Ishikawa (cell line): Measurements from ENCODE around the gene KAT14.

Source experiments
- CEBPB ChIP-seq: IDR thresholded peaks from 2 replicates; pipeline ENCODE4 v1.6.1; 2012
- CREB1 ChIP-seq: IDR thresholded peaks from 2 replicates; pipeline ENCODE4 v1.6.1; 2012; ENCODE audit warnings: low read depth
- EGR1 ChIP-seq: IDR thresholded peaks from 2 replicates; pipeline ENCODE4 v1.6.1; 2012
- EP300 ChIP-seq: IDR thresholded peaks from 2 replicates; pipeline ENCODE4 v1.6.1; 2012; ENCODE audit warnings: borderline replicate concordance
- FOXM1 ChIP-seq: IDR thresholded peaks from 2 replicates; pipeline ENCODE4 v1.6.1; 2012; ENCODE audit warnings: low read depth, borderline replicate concordance
- MAX ChIP-seq: IDR thresholded peaks from 2 replicates; pipeline ENCODE4 v1.6.1; 2012
- NFIC ChIP-seq: IDR thresholded peaks from 2 replicates; pipeline ENCODE4 v1.6.1; 2012
- RAD21 ChIP-seq: IDR thresholded peaks from 2 replicates; pipeline ENCODE4 v1.6.1; 2012; ENCODE audit warnings: low read depth
- REST ChIP-seq: IDR thresholded peaks from 2 replicates; pipeline ENCODE4 v1.6.1; 2012; ENCODE audit warnings: low read depth, mild to moderate bottlenecking
- TAF1 ChIP-seq: IDR thresholded peaks from 2 replicates; pipeline ENCODE4 v1.6.1; 2012; ENCODE audit warnings: low read depth, mild to moderate bottlenecking
- TCF12 ChIP-seq: IDR thresholded peaks from 2 replicates; pipeline ENCODE4 v1.6.1; 2012; ENCODE audit warnings: low read depth
- TEAD4 ChIP-seq: IDR thresholded peaks from 2 replicates; pipeline ENCODE4 v1.6.1; 2012
- USF1 ChIP-seq: IDR thresholded peaks from 2 replicates; pipeline ENCODE4 v1.6.1; 2012
- YY1 ChIP-seq: IDR thresholded peaks from 2 replicates; pipeline ENCODE4 v1.6.1; 2012; ENCODE audit warnings: low read depth
- ZBTB7A ChIP-seq: IDR thresholded peaks from 2 replicates; pipeline ENCODE4 v1.6.1; 2012; ENCODE audit warnings: low read depth

The KAT14 gene

GRCh38 chr20:18215566-18215965 lies 77.9 kb downstream of the KAT14 start:
- no peak for TF ChIP-seq ZBTB7A
- TF ChIP-seq EP300 = no peak
- TF ChIP-seq CEBPB = no peak
- TF ChIP-seq YY1 = no peak
- TF ChIP-seq NFIC = no peak
- TF ChIP-seq RAD21 = no peak
- TF ChIP-seq REST = no peak
- TF ChIP-seq TCF12 = no peak
- no peak for TF ChIP-seq TAF1
- TF ChIP-seq CREB1 = no peak
- TF ChIP-seq MAX = no peak
- TF ChIP-seq TEAD4 = no peak
- TF ChIP-seq EGR1 = no peak
- TF ChIP-seq FOXM1 = no peak
- TF ChIP-seq USF1 = no peak

- TF ChIP-seq TAF1 (no peak), ZBTB7A (no peak), MAX (no peak), NFIC (no peak), CREB1 (no peak), TCF12 (no peak), TEAD4 (no peak), FOXM1 (no peak), CEBPB (no peak), USF1 (no peak), REST (no peak), EP300 (no peak), RAD21 (no peak), EGR1 (no peak), YY1 (no peak)
Observed at GRCh38 chr20:18218280-18218679, 80.6 kb downstream of the KAT14 start.

- no peak for TF ChIP-seq EP300
Observed at GRCh38 chr20:18223409-18223808, 85.7 kb downstream of the KAT14 start.

- TF ChIP-seq TCF12 (peak; percentile 54; the same call in 1 of the 2 replicates), YY1 (no peak), RAD21 (no peak), FOXM1 (peak; percentile 26; the same call in 1 of the 2 replicates), CREB1 (no peak), USF1 (no peak), ZBTB7A (peak; percentile 38; the same call in 1 of the 2 replicates), REST (no peak), TEAD4 (no peak), MAX (peak; percentile 55), EP300 (no peak), CEBPB (no peak), NFIC (peak; percentile 85), TAF1 (no peak), EGR1 (no peak)
Observed at GRCh38 chr20:18224968-18225568, 87.4 kb downstream of the KAT14 start.
